CD4-positive, alpha-beta T cell treated with Interleukin-10 for 1 hour (primary cell): ENCODE measurements around the gene SCN8A.

ENCODE experiments used
- DNase-seq: peaks from one replicate; pipeline ENCODE4 v3.0.0-alpha.2; 2020

Gene SCN8A

DNA sequence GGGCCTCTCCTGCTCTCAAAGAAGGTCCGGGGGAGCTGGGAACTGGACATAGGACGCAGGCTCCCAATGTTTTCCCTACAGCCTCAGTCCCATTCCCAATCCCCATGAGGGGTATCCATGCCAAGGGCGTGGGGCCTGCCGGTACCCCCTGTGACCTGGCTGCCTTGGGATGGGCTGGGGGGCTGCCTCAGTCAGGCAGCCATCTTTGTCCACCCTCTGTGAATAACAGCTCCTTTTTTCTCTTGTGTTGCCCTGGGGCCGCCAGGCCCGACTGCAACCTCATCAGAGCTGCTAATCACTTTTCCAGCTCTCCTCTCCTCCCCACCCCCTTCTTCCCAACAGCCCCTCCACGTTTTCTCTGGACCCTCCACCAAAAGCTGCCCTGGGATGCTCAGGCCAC, 246.3 kb downstream of the SCN8A start:
- DNase-seq, result no peak

DNA sequence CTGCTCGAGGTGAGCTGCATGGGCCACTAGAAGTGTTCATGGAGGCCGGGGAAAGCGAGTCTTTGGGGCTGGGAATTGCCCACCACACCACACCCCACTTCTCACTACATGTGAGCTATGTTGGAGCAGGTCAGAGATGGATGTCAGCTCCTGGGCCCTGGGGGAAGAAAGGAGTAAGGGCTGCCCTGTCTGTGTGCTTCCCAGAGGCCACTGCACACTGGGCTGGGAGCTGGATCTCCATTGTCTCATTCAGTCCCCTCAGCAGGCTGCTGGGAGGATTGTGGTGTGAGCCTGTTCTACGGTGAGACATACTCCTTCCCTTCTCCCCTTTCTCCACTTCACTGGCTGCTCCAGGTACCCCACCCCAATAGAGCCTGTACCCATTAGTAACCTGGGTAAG, 247.0 kb downstream of the SCN8A start:
- DNase-seq, result no peak

DNA sequence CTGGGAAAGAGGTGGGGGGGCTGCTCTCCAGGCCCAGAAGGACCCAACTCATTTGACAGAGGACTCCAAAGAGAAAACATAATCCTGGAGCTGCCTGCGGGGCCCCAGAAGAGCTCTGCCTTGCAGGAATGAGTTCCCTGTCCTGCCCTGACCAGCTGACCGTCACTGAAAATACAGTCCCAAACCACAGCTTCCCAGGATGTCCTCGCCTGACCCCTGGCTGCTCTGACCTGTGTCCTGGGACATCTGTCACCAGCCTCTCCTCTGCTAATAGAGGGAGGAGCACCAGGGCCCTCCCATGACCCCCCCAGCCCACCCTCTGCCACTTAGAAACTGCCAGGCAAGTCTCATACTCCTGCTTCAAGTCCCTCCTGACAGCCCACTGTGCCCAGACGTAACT, 247.7 kb downstream of the SCN8A start:
- DNase-seq, result no peak

DNA sequence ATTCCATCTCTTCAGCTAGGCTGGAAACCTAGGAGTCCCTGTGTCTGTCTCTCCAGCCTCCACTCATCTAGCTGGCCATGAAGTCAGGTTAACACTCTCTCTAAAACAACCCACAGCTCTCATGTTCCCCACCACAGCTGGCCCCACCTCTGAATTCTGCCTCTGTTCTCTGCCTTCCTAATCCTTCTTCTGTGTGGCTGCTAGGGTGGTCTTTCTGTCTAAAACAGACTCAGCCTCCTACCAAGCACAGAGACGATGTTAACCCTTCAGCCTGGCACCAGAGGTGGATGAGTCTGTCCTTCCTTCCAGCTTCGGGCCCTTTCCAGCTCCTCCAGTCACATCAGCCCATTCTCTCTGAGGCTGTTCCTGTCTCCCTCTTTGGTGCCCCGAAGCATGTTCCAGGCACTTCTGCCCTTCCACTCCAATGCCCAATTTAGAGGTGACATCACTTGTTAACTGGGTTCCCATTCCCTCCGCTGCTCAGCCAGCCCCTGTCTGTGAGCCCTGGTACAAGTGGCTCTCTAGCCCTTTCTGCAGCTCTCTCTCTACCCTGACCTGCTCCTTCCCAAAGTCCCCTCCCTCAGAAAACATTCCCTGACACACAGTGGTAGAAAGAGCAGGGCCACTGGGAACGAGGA, 248.4 kb downstream of the SCN8A start:
- DNase-seq, result no peak

DNA sequence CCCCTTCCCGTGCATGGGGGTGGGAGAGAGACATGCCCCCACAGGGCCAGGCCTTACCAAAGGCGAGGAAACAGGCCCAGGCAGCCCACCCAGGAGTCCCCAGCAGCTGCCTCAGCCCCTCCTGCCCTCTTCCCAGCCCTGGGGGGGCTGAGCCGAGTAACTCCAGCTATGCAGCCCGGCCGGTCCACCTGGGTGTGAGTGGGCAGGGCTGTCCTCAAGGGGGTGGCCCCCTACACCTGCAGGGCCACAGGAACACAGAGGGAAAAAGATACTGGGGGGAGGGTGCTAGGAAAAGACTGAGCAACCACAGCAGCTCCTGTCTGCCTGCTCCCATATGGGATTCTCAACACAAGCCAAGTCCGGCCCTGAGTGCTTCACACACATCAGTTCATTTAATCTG, 249.9 kb downstream of the SCN8A start:
- DNase-seq, result no peak

DNA sequence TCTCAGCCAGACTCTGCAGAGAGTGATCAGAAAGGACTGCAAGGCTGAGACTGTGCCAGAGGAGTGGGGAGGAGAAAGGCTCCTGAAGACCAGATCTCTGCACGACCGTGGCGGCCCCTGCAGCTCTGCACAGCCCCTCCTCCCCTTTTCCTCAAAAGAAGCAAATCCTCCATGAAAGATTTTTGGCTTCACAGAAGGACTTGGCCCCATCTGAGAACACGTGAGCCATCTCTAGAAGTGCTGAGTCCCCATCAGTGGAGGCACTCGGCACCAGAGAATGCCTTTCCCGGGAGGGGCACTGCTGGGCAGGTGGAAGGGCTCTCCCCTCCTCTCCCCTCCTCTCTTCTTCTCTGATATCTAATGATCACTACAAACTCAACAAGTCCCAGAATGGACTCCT, 250.7 kb downstream of the SCN8A start:
- no peak for DNase-seq

DNA sequence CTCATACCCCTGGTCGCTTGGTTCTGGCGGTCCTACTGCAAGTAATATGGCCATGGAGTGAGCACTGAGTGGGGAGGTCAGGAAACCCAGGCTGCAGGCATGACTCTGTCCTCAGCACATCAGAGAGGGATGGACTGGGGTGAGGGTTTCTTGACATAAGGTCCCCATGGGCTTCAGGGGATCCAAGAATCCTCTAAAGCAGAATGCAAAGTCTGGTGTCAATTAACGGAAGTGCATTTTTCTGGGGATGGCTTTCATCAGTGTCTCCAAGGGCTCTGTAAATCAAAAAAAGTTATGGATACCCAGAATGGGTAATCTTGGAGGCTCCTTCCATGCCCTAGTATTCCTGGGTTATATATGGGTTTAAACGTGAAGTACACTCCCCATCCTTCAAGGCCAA, 253.8 kb downstream of the SCN8A start:
- no peak for DNase-seq

DNA sequence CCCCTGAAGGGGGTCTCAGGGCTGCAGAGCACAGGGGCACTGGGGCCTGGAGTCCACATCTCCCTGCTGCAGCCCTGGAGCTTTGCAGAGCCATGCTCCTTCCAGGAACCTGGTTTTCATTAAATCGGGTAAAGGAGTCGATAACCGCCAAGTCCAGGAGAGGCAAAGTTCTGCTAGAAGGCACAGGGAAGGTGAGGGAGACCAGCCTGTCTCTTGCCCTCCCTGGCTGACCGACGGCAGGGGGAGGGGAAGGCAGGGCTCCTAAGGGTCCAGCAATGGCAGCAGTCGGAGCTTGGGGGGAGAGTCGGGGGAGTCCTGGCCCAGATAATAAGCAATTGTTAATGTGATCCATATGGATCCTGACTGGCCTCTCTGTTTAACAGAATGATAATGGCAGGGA, 254.4 kb downstream of the SCN8A start:
- DNase-seq, result no peak

DNA sequence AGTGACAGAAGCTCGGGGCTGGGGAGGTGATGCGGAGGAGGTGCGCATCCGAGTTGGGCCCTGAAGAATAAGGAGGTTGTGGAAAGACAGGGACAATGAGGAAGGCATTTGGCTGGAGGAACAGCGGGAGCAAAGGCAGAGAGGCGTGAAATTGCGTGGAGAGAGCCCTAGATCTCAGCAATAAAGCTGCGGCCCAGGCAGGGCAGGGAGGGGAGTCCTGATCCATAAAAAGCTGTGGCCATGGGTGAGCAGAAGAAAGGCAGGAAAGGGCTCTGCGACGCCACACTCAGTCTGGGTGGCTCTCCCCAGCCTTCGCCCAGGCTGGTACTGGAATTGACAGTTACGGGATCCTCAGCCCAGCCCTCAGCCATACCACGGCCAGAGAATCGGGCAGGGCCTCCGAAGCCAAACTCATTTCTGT, 255.2 kb downstream of the SCN8A start:
- DNase-seq, result no peak

DNA sequence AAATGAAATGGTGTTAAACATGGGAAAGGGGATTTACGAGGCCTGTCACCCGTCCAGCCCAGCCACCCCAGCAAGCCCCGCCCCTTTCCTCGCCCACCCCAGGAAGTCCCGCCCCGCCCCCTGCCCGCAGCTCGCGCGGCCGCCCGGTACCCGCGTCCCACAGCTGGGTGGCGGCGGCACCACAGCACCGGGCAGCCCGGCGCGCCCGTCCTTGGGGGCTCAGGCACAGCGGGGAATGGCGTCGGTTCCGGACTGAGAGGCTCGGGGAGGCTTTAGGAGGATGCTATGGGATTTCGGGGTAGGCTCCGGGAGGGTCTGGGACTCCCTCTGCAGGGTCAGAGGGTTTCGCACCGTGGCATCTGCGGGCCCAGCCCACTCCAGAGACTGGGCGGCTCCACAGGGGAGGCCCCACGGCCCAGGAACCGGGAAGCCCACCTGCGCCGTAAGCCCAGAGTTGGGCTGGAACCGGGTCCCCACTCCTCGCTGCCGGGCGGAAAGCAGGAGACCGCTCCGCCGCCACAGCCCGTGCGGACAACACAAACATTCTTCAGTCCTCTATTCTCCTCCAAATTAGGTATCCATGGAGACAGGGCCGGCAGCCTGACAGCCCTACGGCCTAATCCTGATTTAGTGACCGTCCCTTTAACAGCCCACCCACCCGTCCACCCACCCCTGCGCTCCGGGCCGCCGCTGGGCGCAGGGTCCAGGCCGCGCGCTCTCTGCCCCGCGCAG, 256.0 kb downstream of the SCN8A start:
- DNase-seq, result peak; percentile 45

DNA sequence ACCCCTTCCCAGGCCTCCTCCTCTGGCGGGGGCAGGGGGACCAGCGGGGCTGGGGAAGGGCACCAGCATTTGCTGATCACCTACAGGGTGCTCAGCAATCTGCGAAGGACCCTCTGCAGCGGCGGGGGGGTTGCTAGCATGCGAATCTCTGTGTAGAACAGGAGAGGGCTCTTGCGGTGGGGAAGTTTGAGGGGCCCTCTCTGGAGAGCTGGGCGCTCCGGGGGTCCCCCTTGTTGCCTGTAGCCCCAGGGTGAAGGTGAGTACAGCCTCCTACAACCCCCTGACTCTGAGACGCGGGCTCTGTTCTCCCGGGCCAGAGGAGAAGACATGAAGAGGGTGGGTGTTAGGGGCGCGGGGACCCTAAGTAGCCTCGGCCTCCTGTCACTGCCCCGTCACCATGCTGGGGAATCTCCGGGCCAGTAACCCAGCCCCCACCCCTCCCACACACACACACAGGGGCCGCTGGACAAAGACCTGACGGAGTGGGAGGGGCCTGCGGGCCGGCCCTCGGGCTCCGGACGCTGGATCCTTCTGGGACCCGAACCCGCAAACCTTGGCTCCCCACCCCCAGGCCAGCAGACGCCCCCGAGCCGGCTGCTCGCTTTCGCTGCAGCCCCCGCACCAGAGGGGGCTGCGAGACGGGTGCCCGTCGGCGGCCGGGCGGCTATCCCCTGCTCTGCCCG, 256.8 kb downstream of the SCN8A start:
- DNase-seq, result no peak

DNA sequence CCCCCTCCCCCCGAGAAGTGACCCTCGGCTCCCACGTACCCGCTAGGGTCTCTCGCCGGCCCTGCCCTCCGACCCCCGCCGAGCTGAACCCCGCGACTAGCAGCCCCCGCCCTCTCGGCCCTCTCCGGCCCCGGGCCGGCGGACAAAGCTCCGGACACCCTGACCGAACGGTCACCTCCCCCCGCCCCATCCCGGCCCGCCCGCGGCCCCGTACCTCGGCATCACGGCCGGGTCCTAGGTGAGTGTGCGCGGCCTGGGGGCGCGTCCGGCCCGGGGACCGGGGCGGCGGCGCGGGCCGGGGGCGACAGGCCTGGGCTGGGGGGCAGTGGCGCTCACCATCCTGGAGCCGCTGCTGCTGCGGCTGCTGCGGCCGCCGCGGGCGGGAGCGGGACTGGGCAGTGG, 257.3 kb downstream of the SCN8A start, which contains the start of gene FIGNL2:
Gene FIGNL2 (minus strand): TSS at position 393 of the 402 bp plus-strand sequence. CDS start 26,305 bp downstream, outside the sequence.
- no peak for DNase-seq

DNA sequence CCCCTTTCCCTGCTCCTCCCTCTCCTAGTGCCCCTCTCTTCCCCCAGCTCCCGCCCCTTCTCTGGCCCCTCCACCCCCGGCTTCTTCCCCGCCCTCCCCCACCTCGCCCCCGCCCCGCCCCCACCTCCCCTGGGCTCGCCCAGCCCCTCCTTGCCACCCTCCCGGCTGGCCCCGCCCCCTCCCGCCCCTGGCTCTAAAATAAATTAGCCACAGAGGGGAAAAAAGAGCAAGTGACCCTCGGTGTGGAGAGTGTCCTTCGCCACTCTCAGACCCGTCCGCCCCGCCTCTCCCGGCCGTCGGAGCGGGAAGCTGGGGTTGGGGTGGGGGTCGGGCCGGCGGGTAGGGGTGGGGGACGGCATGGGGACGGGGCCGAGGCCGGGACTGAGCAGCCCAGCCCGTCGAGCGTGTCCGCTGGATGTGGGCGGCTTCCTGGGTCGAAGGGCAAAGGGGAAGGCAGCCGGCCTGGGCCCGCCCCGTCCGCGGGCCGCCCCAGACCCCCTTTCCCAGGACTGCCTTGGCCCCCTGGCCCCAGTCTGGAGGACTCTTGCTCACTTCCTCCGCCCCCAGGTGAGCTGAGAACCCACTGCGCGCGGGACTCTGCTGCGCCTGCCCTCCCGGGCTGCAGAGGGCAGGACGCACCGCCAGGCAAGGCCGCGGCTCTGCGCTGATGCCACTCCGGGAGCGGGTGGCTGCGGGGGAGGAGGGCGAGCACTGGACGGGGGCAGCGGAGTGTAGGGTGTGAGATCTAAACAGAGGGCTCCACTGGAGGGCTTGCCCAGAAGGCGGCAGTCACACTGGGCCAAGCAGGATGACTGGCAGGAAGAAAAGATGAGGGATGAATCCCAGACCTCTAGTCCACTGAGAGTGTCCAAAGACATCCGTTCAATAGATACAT, 258.1 kb downstream of the SCN8A start:
- DNase-seq, result no peak

DNA sequence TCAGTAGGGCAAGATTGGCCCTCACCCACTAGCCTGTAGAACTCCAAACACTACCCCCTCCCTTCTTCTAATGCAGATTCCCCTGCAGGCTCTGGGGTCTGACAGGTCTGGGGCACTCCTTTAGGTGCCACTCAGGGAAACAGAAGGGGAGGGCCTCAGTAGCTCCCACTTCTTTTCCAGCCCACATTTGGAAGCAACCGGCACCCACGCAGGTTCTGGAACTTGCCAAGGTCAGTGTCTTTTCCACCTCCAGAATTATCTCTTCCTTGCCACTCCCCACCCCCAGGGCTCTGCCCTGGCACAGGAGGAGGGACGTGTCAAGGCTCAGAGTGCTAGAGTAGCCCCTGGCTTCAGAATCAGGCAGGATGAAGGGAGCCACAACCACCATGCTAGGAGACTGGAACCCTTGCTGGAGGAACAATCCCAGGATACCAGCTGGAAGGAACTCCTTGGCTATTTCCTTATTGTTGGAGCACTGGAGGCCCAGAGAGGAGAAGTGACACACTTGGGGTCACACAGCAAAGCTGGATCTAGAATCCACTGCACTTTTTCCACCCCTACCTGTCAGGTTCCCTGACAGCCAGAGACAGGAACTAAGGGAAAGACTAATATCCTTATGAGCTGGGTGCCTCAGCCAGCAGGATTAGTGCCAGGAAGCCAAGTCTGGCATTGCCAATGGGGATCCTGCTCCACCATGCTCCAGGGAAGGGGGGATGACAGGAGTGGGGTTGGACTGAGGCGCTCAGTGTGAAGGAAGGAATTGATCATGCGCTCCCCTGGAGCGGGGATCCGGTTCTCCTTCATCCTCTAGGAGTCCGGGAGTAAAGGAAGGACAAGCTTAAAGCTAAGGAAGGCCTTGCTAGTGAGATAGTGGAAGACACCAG, 259.3 kb downstream of the SCN8A start:
- no peak for DNase-seq

DNA sequence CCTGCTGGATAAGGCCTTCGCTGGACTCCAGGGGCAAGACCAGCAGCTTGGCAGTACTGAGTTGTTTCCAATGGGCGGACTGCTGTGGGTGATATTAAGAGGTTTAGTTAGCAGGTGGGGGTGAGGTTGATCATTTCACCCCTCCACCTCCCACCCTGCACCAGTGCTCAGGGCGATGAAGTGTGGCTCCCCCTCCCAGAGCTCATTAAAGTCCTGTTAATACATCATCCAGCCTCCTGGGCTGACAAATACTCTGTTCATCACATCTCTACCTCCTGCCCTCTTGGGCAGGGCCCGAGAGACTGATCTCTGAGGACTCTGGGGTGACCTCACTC, 259.9 kb downstream of the SCN8A start:
- DNase-seq, result no peak

DNA sequence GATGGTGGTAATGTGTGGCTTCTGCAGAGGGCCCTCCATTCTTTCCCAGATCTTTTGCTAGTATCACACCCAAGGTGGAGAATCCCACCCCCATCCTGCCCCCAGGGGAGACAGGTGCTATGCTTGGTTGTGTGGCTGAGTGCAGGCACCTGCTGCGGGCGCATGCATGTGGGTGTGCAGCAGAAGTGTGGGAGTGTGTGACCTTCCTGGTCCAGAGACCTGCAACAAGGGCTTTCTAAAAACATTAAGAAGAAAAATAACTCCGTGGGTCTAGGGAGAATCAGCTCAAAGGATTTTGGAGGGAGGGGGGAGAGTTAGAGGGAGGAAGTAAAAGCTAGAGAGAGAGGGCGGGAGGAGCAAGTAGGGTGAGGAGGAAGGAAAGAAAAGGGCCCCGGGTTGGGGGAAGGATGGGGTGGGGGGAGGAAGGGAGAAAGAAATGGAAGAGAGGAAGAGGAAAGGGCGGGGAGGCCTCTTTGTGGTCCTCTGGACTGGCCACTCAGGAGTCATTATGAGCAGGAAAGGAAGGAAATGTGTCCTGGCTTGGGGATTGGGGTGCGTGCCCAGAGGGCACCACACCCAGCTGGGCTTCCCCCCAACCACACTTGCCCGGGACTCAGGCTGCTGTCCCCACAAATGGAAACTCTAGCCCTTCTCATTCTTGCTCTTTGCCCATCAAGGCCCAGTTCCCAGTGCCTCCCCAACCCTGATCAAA, 260.5 kb downstream of the SCN8A start:
- DNase-seq, result no peak

DNA sequence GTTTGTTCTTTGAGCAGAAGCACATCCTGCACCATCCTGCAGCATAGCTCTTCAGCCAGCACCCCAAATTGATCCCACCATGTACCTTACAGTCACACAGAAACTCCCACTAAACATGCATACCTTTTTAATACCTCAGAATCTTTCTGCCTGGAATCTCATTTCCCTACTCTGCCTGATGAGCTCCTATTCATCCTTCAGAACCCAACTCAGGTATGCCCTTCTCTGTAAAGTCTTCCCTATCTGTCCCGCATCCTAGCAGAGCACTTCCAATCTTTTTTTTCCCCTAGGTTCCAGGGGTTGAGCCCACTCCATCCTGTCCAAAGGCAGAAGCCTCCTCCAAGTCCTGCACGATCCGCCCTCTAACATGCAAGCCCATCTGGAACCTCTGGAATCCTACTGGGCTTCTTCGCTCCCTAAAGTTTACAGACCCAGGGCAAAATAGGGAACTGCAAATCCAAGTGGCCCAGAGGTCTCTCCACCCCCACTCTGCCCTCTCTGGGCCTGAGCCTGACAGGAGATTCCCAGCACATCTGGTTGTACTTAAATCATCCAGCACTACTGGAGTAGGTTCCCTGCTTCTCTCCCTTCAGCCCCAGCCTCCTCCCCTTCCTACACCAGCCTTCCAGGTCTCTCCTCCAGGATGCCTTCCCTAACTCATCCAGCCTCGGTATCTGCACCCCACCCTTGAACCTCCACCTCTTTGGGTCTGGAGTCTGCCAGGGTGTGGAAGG, 261.5 kb downstream of the SCN8A start:
- no peak for DNase-seq

DNA sequence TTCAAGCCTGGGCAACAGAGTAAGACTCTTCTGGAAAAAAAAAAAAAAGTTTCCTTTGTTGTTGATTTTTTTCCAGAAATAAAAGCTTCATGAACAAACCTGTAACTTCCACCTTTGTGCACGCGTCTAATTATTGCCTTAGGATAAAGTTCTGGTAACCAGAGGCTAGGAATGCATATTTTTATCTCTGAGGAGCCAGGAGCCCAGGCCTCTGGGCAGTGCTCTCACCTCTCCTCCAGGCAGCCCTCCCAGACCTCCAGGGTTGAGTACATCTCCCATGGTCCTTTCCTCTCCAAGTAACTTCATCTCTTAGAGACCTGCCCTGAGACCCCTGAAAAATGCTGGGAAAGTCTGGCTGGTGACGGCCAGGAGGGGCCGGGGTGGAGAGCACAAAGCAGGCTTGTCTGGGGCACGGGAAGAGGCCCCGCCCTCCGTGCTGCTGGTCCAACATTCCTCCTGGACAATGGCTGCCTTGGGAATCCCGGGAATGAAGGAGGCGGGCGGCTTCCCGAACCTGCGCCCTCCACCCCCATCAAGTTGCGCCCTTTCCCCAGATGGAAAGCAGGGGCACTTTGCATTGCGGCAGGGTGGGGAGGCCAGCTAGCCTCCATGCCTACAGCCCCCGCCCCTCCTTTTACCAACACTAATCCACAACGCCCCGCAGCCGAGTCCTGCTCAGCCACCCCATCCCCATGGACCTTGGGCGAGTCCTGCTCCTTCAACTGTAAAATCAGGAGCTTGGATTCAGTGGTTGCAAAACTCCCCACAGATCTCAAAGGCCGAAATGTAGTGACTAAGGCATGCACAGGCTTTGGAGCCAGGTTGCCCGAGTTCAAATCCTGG, 264.8 kb downstream of the SCN8A start:
- no peak for DNase-seq

DNA sequence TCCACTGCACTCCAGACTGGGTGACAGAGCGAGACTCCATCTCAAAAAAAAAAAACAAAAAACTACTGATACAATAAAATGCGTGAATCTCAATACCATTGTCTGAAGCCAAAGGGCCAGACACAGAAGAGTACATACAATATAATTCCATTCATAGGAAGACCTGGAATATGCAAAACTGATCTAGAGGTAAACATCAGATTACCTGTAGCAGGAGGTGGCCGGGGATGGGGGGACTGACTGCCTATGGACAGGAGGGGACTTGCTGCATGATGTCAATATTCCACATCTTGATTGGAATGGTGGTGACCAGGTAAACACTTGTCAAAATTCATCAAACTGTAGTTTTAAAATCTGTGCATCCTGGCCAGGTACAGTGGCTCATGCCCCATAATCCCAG, 270.0 kb downstream of the SCN8A start:
- no peak for DNase-seq
